ENCODE measurements around the gene SKAP2. TPM values are rescaled to one million over a fixed set of nuclear protein-coding genes. Genes with fewer than 3 reads are reported as not detected.

Gene SKAP2
- polyA plus RNA-seq, 3 donors, result 19.2 to 204 (median 158) TPM

DNA sequence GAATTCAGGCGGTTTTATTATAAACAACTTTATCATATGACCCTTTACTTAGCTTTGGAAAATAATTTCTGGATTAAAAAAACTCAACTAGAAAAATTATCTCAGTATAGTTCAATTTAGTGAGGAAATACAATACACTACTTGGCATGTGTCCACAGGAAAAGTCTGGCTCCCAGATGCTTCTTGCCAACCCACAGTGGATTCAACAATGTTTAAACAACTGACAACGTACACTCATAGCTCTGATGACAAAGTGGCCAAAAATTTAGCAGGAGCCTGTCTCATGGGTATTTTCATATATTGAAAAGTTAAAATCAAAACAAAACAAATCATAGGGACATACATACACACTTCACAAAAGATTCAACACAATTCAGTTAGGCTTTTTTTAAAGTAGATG, 158.8 kb downstream of the SKAP2 start:
- H3K9ac ChIP-seq (ENCODE audit: insufficient read depth, low read length, poor library complexity, severe bottlenecking), result no peak overlapping the region
- no peak overlapping the region for H3K4me2 ChIP-seq (replicated peaks; ENCODE audit: extremely low read depth, low read length, poor library complexity, severe bottlenecking)
- Mint-ChIP-seq H3K9me3 (no peaks in the 10 kb centered on the region), H3K4me1 (peaks cover 10% of the 10 kb centered on the region), H3K36me3 (peaks cover 34 to 45% of the 10 kb centered on the region in 2 donors), H3K4me3 (no peak overlapping the region), H3K27me3 (ENCODE audit: low read depth in 3 of 3) (peaks cover 0 to 2% (median 0%) of the 10 kb centered on the region in 3 donors), H3K27ac (no peak overlapping the region)
- no peak overlapping the region for H3K4me3 ChIP-seq (replicated peaks in 1 of 3; ENCODE audit: low read depth in 2 of 3, low read length in 3 of 3)
- DNase-seq, result no peak
- peaks cover 3 to 43% of the 10 kb centered on the region in 2 donors for H3K36me3 ChIP-seq (replicated peaks in 1 of 2; ENCODE audit: control insufficient read depth in 1 of 2, insufficient read depth in 2 of 2, low read length in 2 of 2)
- no peak overlapping the region for H2AFZ ChIP-seq (ENCODE audit: insufficient read depth, low read depth, low read length, poor library complexity, severe bottlenecking)
- no peaks in the 10 kb centered on the region for H3K79me2 ChIP-seq (ENCODE audit: insufficient read depth, low read length)
- H3K4me1 ChIP-seq (ENCODE audit: control insufficient read depth in 1 of 2, insufficient read depth in 2 of 2, low read length in 2 of 2), result no peaks in the 10 kb centered on the region
- intact Hi-C loops (cut with micrococcal nuclease), result no loop called here
- WGBS (ENCODE audit: insufficient coverage), result no CpG with 5 or more reads among the region's 2 CpGs
- no peaks in the 10 kb centered on the region for H3K9me3 ChIP-seq (replicated peaks in 1 of 2; ENCODE audit: control insufficient read depth in 1 of 2, insufficient read depth in 1 of 2, low read length in 2 of 2)
- H3K27me3 ChIP-seq (ENCODE audit: control insufficient read depth in 2 of 2, insufficient read depth in 2 of 2, low read length in 2 of 2), result no peaks in the 10 kb centered on the region
- TF ChIP-seq, protein P1, sequence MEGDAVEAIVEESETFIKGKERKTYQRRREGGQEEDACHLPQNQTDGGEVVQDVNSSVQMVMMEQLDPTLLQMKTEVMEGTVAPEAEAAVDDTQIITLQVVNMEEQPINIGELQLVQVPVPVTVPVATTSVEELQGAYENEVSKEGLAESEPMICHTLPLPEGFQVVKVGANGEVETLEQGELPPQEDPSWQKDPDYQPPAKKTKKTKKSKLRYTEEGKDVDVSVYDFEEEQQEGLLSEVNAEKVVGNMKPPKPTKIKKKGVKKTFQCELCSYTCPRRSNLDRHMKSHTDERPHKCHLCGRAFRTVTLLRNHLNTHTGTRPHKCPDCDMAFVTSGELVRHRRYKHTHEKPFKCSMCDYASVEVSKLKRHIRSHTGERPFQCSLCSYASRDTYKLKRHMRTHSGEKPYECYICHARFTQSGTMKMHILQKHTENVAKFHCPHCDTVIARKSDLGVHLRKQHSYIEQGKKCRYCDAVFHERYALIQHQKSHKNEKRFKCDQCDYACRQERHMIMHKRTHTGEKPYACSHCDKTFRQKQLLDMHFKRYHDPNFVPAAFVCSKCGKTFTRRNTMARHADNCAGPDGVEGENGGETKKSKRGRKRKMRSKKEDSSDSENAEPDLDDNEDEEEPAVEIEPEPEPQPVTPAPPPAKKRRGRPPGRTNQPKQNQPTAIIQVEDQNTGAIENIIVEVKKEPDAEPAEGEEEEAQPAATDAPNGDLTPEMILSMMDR (IDR thresholded peaks at IDR 0.05), result no peak
- no peak overlapping the region for H3K27ac ChIP-seq (ENCODE audit: low read depth in 1 of 2, low read length in 2 of 2)
- peaks cover 5% of the 10 kb centered on the region for H4K20me1 ChIP-seq (ENCODE audit: insufficient read depth, low read length)

DNA sequence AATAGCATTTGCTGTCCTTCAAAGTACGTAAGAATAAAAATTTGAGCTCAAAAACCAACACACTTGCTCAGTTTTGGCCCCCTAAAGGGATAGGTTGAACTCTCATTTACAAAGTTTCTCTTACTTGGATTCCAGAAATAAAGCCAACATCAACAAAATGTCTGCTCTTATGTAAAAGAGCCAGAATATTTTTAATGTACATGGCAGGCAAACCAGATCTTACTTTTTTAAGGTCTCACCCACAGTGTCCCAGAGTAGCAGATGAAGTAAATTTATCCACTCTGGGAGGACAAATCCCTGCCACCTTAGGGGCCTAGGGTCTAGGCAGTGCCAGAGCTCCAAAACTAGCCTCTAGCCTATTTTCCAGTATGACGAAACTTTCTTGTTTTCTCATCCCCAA, 159.6 kb downstream of the SKAP2 start:
- Histone ChIP-seq H3K27ac (ENCODE audit: low read depth in 1 of 2, low read length in 2 of 2) (no peak overlapping the region), H3K4me1 (ENCODE audit: control insufficient read depth in 1 of 2, insufficient read depth in 2 of 2, low read length in 2 of 2) (no peaks in the 10 kb centered on the region), H2AFZ (ENCODE audit: insufficient read depth, low read depth, low read length, poor library complexity, severe bottlenecking) (no peak overlapping the region), H3K9ac (ENCODE audit: insufficient read depth, low read length, poor library complexity, severe bottlenecking) (no peak overlapping the region), H3K36me3 (replicated peaks in 1 of 2; ENCODE audit: control insufficient read depth in 1 of 2, insufficient read depth in 2 of 2, low read length in 2 of 2) (peaks cover 3 to 43% of the 10 kb centered on the region in 2 donors), H3K9me3 (replicated peaks in 1 of 2; ENCODE audit: control insufficient read depth in 1 of 2, insufficient read depth in 1 of 2, low read length in 2 of 2) (no peaks in the 10 kb centered on the region), H3K4me3 (replicated peaks in 1 of 3; ENCODE audit: low read depth in 2 of 3, low read length in 3 of 3) (no peak overlapping the region), H3K4me2 (replicated peaks; ENCODE audit: extremely low read depth, low read length, poor library complexity, severe bottlenecking) (no peak overlapping the region), H3K79me2 (ENCODE audit: insufficient read depth, low read length) (no peaks in the 10 kb centered on the region), H3K27me3 (ENCODE audit: control insufficient read depth in 2 of 2, insufficient read depth in 2 of 2, low read length in 2 of 2) (no peaks in the 10 kb centered on the region), H4K20me1 (ENCODE audit: insufficient read depth, low read length) (peaks cover 4% of the 10 kb centered on the region)
- Mint-ChIP-seq H3K9me3 (no peaks in the 10 kb centered on the region), H3K36me3 (peaks cover 32 to 42% of the 10 kb centered on the region in 2 donors), H3K27ac (no peak overlapping the region), H3K4me1 (peaks cover 10% of the 10 kb centered on the region), H3K4me3 (no peak overlapping the region), H3K27me3 (ENCODE audit: low read depth in 3 of 3) (peaks cover 0 to 2% (median 0%) of the 10 kb centered on the region in 3 donors)
- no CpG with 5 or more reads among the region's 2 CpGs for WGBS (ENCODE audit: insufficient coverage)
- TF ChIP-seq, protein P1 (IDR thresholded peaks at IDR 0.05), result no peak
- intact Hi-C loops (cut with micrococcal nuclease), result no loop called here
- DNase-seq, result no peak

Data from CD14-positive monocyte (primary cell).